HL-60/S4 (cell line): ENCODE measurements around the gene GPBAR1.
"Not testable (repeated sequence)": the region's sequence is repeated elsewhere in the genome, so short reads cannot be mapped to it uniquely, and the experiment has no call there.

ENCODE experiments used
- in situ Hi-C: fragments of 300-500 bp; cut with MboI; formaldehyde crosslinking; loops from 2 replicates; pipeline ENCODE4 v1.14.3; 2022; ENCODE audit warnings: low sequenced_read_pairs

The GPBAR1 gene

GRCh38 chr2:218265626-218266025 lies 4.8 kb downstream of the GPBAR1 start:
- in situ Hi-C loops, result no loop called here

GRCh38 chr2:218266316-218266979 lies 5.6 kb downstream of the GPBAR1 start:
- in situ Hi-C loops, result no loop called here

GRCh38 chr2:218267259-218267658 lies 6.4 kb downstream of the GPBAR1 start:
- in situ Hi-C loops, result no loop called here

- in situ Hi-C loops, result no loop called here
Observed at GRCh38 chr2:218269900-218270720, 9.3 kb downstream of the GPBAR1 start, which contains the start of the genes AAMP and PNKD. Gene AAMP (minus strand): TSS chr2:218270137. CDS start chr2:218270086, 51 bp downstream. Gene PNKD (plus strand): TSS chr2:218270519. CDS start chr2:218270536, 17 bp downstream.

- in situ Hi-C loops, result no loop called here
Observed at GRCh38 chr2:218270721-218271486, 10.1 kb downstream of the GPBAR1 start.

GRCh38 chr2:218271487-218271797 lies 10.6 kb downstream of the GPBAR1 start:
- in situ Hi-C loops, result no loop called here

- in situ Hi-C loops, result no loop called here
Observed at GRCh38 chr2:218271865-218272530, 11.2 kb downstream of the GPBAR1 start.

- in situ Hi-C loops, result no loop called here
Observed at GRCh38 chr2:218272531-218273212, 11.9 kb downstream of the GPBAR1 start.

GRCh38 chr2:218273214-218273907 lies 12.5 kb downstream of the GPBAR1 start:
- in situ Hi-C loops, result not testable (repeated sequence)

- in situ Hi-C loops, result no loop called here
Observed at GRCh38 chr2:218273908-218274249, 13.1 kb downstream of the GPBAR1 start.

- in situ Hi-C loops, result no loop called here
Observed at GRCh38 chr2:218274586-218274985, 13.8 kb downstream of the GPBAR1 start.

- in situ Hi-C loops, result loop anchor here (25.0 kb wide), 1 partner anchor 387 kb away; the partner anchor contains the start of genes BCS1L, RNF25, STK36 and ZNF142
Observed at GRCh38 chr2:218275371-218276072, 14.7 kb downstream of the GPBAR1 start.

GRCh38 chr2:218276986-218277755 lies 16.4 kb downstream of the GPBAR1 start:
- in situ Hi-C loops, result loop anchor here (25.0 kb wide), 1 partner anchor 385 kb away; the partner anchor contains the start of genes BCS1L, RNF25, STK36 and ZNF142

GRCh38 chr2:218277921-218278320 lies 17.1 kb downstream of the GPBAR1 start:
- in situ Hi-C loops, result loop anchor here (25.0 kb wide), 1 partner anchor 384 kb away; the partner anchor contains the start of genes BCS1L, RNF25, STK36 and ZNF142

- in situ Hi-C loops, result loop anchor here (25.0 kb wide), 1 partner anchor 384 kb away; the partner anchor contains the start of genes BCS1L, RNF25, STK36 and ZNF142
Observed at GRCh38 chr2:218278531-218279360, 17.9 kb downstream of the GPBAR1 start.

- in situ Hi-C loops, result loop anchor here (25.0 kb wide), 1 partner anchor 382 kb away; the partner anchor contains the start of genes BCS1L, RNF25, STK36 and ZNF142
Observed at GRCh38 chr2:218280260-218280870, 19.6 kb downstream of the GPBAR1 start.
